ENCODE data around the gene IL18BP. TPM values are rescaled to one million over a fixed set of nuclear protein-coding genes. Genes with fewer than 3 reads are reported as not detected.

The IL18BP gene
- total and polyA plus RNA-seq, 2 donors (not counting 1 experiment from before 2014, with no cell fraction given): 25.9 to 37.3 TPM

DNA sequence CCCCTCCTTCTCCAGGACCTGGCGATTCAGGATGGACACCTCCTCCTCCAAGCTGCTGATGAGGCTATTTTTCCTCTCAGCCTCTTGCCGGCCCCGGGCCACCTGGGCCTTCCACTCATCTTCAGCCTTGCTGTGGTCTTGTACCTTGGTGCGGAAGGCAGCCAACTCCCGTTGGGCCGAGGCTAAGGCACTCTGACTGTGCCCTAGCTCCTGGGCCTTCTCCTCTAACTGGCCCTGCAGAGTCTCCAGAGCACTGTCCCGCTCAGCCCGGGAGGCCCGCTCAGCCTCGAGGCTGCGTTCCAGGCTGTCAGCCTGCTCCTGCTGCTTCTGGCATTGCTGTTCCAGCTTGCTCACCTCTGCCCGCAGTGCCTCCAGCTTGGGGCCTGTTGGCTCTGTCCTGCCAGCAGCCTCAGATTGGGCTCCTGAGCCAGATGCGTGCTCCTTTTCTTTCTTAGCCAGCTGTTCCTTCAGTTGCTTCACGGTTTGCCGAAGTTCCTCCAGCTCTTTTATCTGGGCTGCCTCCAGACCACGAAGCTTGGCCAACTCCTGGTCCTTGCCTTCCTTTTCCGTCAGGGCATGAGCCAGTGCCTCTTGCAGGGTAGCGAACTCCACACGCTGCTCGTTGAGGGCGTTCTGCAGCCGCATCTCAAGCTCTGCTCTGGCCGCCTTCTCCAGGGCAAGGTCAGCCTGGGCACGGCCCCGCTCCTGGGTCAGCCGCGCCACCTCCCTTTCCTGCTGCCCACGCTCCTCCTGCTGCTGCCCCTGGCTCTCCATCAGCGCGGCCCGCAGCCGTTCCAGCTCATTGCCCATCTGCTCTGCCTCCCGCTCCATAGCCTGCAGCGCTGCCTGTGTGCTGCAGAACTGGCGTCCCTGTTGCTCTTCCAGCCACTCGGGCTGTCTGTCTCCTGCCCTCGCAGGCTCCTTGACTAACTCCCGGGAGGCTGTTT is 15.3 kb downstream of the IL18BP start:
- Histone ChIP-seq H3K27me3 (replicated peaks in 1 of 4; ENCODE audit: control extremely low read depth in 1 of 4, control insufficient read depth in 3 of 4, insufficient read depth in 4 of 4, low read length in 3 of 4) (no peaks in the 10 kb centered on the region), H3K4me1 (ENCODE audit: control insufficient read depth in 2 of 2, insufficient read depth in 2 of 2, low read length in 2 of 2) (no peaks in the 10 kb centered on the region), H3K27ac (ENCODE audit: low read length in 2 of 2) (no peak overlapping the region), H3K4me3 (ENCODE audit: control extremely low read depth in 1 of 5, extremely low read depth in 1 of 5, insufficient read depth in 1 of 5, low read depth in 2 of 5, low read length in 4 of 5) (no peak overlapping the region), H3K79me2 (ENCODE audit: control insufficient read depth, insufficient read depth, low read length) (peaks cover 13% of the 10 kb centered on the region), H4K20me1 (ENCODE audit: control insufficient read depth, insufficient read depth, low read length, poor library complexity, severe bottlenecking) (peaks cover 85% of the 10 kb centered on the region), H3K9ac (ENCODE audit: low read length) (no peak overlapping the region), H3K9me3 (ENCODE audit: control extremely low read depth in 1 of 3, control insufficient read depth in 2 of 3, insufficient read depth in 1 of 3, low read length in 2 of 3) (no peaks in the 10 kb centered on the region), H2AFZ (ENCODE audit: insufficient read depth, low read depth, low read length, poor library complexity, severe bottlenecking) (no peak overlapping the region), H3K36me3 (replicated peaks in 1 of 2; ENCODE audit: control extremely low read depth in 1 of 2, control insufficient read depth in 1 of 2, extremely low read depth in 1 of 2, insufficient read depth in 2 of 2, low read length in 1 of 2) (peaks cover 1 to 100% of the 10 kb centered on the region in 2 experiments), H3K4me2 (replicated peaks; ENCODE audit: low read depth, low read length, poor library complexity, severe bottlenecking) (no peak overlapping the region)
- 97% methylated on average over 38 of the region's 38 CpGs for WGBS (ENCODE audit: insufficient coverage)
- no peaks in the 10 kb centered on the region for H3K9me3 Mint-ChIP-seq (ENCODE audit: insufficient read depth)
- H3K27me3 Mint-ChIP-seq: no peaks in the 10 kb centered on the region
- no peak overlapping the region for H3K4me3 Mint-ChIP-seq
- no peaks in the 10 kb centered on the region for H3K4me1 Mint-ChIP-seq
- POLR2A ChIA-PET: no interaction called here
- DNase-seq (no peak), ATAC-seq (ENCODE audit: low read depth) (no peak)
- TF ChIP-seq CTCF (IDR thresholded peaks at IDR 0.05) (no peak), EZH2 (IDR thresholded peaks at IDR 0.05; ENCODE audit: borderline replicate concordance, insufficient read depth, low read depth, low read length, poor library complexity, severe bottlenecking) (no peak)
- intact Hi-C loops (cut with micrococcal nuclease): no loop called here
- CTCF ChIA-PET: interaction anchor here (1.1 to 6.2 kb wide), 4 partner anchors 11 to 46 kb away, joined by 3 to 77 read pairs (median 20); no protein-coding TSS in a partner anchor
- H3K27ac Mint-ChIP-seq: no peak overlapping the region

DNA sequence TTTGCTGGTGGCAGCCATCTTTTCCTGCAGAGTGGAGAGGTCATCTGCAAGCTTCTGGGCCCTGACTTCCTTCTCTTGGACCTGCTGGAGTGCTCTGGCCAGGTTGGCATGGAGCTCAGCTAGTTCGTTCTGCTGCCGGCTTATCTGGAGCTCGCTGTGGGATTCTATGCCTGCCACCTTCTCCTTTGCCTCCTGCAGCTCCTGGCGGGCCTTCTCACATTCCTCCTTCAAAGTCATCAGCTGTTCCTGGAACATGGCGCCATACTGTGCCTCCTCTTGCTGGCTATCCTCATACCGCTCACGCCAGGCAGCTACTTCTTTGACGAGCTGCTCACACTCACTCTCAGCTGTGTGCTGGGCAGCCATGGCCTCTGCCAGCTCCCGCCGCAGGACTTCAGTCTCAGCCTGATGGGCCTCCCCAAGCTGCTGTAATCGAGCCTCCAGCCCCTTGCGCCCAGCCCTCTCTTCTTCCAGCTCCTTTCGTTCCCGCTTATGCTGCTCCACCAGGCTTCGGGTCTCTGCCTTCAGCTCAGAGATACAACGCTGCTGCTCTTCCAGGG is 16.1 kb downstream of the IL18BP start:
- ATAC-seq (ENCODE audit: low read depth): no peak
- POLR2A ChIA-PET: no interaction called here
- peak overlapping the region; percentile 63 for H3K27ac Mint-ChIP-seq

More for the DNA sequence above, 16.1 kb downstream of the IL18BP start:
- no peak for DNase-seq
- Mint-ChIP-seq H3K27me3 (no peaks in the 10 kb centered on the region), H3K4me1 (no peaks in the 10 kb centered on the region), H3K9me3 (ENCODE audit: insufficient read depth) (no peaks in the 10 kb centered on the region), H3K4me3 (no peak overlapping the region)
- H3K36me3 ChIP-seq (replicated peaks in 1 of 2; ENCODE audit: control extremely low read depth in 1 of 2, control insufficient read depth in 1 of 2, extremely low read depth in 1 of 2, insufficient read depth in 2 of 2, low read length in 1 of 2): peaks cover 3 to 100% of the 10 kb centered on the region in 2 experiments
- H3K4me1 ChIP-seq (ENCODE audit: control insufficient read depth in 2 of 2, insufficient read depth in 2 of 2, low read length in 2 of 2): no peaks in the 10 kb centered on the region
- no peak for TF ChIP-seq EZH2 (IDR thresholded peaks at IDR 0.05; ENCODE audit: borderline replicate concordance, insufficient read depth, low read depth, low read length, poor library complexity, severe bottlenecking)
- no peak for TF ChIP-seq CTCF (IDR thresholded peaks at IDR 0.05)
- H3K4me2 ChIP-seq (replicated peaks; ENCODE audit: low read depth, low read length, poor library complexity, severe bottlenecking): no peak overlapping the region
- peaks cover 20% of the 10 kb centered on the region for H3K79me2 ChIP-seq (ENCODE audit: control insufficient read depth, insufficient read depth, low read length)
- H3K9me3 ChIP-seq (ENCODE audit: control extremely low read depth in 1 of 3, control insufficient read depth in 2 of 3, insufficient read depth in 1 of 3, low read length in 2 of 3): no peaks in the 10 kb centered on the region
- 97% methylated on average over 16 of the region's 16 CpGs for WGBS (ENCODE audit: insufficient coverage)
- peaks cover 90% of the 10 kb centered on the region for H4K20me1 ChIP-seq (ENCODE audit: control insufficient read depth, insufficient read depth, low read length, poor library complexity, severe bottlenecking)
- no peak overlapping the region for H2AFZ ChIP-seq (ENCODE audit: insufficient read depth, low read depth, low read length, poor library complexity, severe bottlenecking)
- CTCF ChIA-PET: interaction anchor here (1.0 to 6.2 kb wide), 11 partner anchors 9 to 132 kb away, joined by 3 to 77 read pairs (median 4); no protein-coding TSS in a partner anchor
- H3K27ac ChIP-seq (ENCODE audit: low read length in 2 of 2): no peak overlapping the region
- intact Hi-C loops (cut with micrococcal nuclease): no loop called here
- H3K27me3 ChIP-seq (replicated peaks in 1 of 4; ENCODE audit: control extremely low read depth in 1 of 4, control insufficient read depth in 3 of 4, insufficient read depth in 4 of 4, low read length in 3 of 4): no peaks in the 10 kb centered on the region
- no peak overlapping the region for H3K9ac ChIP-seq (ENCODE audit: low read length)
- no peak overlapping the region for H3K4me3 ChIP-seq (ENCODE audit: control extremely low read depth in 1 of 5, extremely low read depth in 1 of 5, insufficient read depth in 1 of 5, low read depth in 2 of 5, low read length in 4 of 5)

Data from B cell (primary cell).